H9 (cell line): ENCODE results near the gene RAI1. TPM values are rescaled to one million over a fixed set of nuclear protein-coding genes. Genes with fewer than 3 reads are reported as not detected.
A peak's percentile ranks its signal among the peaks of the same experiment; 100 is the strongest.

Source experiments
- DNase-seq: peaks from one replicate; pipeline ENCODE4 v3.0.0-alpha.2; 2017
- H2AFZ ChIP-seq: one replicate; pipeline ENCODE4 v1.6.1; 2013; ENCODE audit warnings: mild to moderate bottlenecking, low read length, control low read depth, moderate library complexity
- H2AK5ac ChIP-seq: 2 replicates; pipeline ENCODE4 v1.6.1; 2013; ENCODE audit warnings: low read length, control low read depth, mixed read lengths; ENCODE audit not compliant: insufficient read length
- H2BK120ac ChIP-seq: one replicate; pipeline ENCODE4 v1.6.1; 2013; ENCODE audit warnings: low read depth, mild to moderate bottlenecking, low read length, control low read depth, inconsistent platforms; ENCODE audit not compliant: poor library complexity, severe bottlenecking
- H2BK12ac ChIP-seq: 2 replicates; pipeline ENCODE4 v1.6.1; 2013; ENCODE audit warnings: low read length, control low read depth, mixed read lengths, low read depth; ENCODE audit not compliant: insufficient read length
- H2BK15ac ChIP-seq: 2 replicates; pipeline ENCODE4 v1.6.1; 2013; ENCODE audit warnings: low read depth, low read length, control low read depth
- H2BK20ac ChIP-seq: one replicate; pipeline ENCODE4 v1.6.1; 2013; ENCODE audit warnings: low read depth, mild to moderate bottlenecking, low read length, control low read depth, inconsistent platforms; ENCODE audit not compliant: poor library complexity, severe bottlenecking
- H2BK5ac ChIP-seq: 2 replicates; pipeline ENCODE4 v1.6.1; 2013; ENCODE audit warnings: low read length, control low read depth, mixed read lengths; ENCODE audit not compliant: insufficient read length
- H3K14ac ChIP-seq: 2 replicates; pipeline ENCODE4 v1.6.1; 2013; ENCODE audit warnings: low read length, control low read depth; ENCODE audit not compliant: insufficient read depth
- H3K18ac ChIP-seq: 2 replicates; pipeline ENCODE4 v1.6.1; 2013; ENCODE audit warnings: low read depth, mild to moderate bottlenecking, mixed read lengths, low read length, control low read depth; ENCODE audit not compliant: insufficient read length
- H3K23ac ChIP-seq: 2 replicates; pipeline ENCODE4 v1.6.1; 2013; ENCODE audit warnings: low read length, control low read depth, mixed read lengths, low read depth; ENCODE audit not compliant: insufficient read length
- H3K23me2 ChIP-seq: 2 replicates; pipeline ENCODE4 v1.6.1; 2013; ENCODE audit warnings: low read depth, mild to moderate bottlenecking, mixed read lengths, low read length, control low read depth; ENCODE audit not compliant: insufficient read length, poor library complexity, severe bottlenecking
- H3K27ac ChIP-seq: 2 replicates; pipeline ENCODE4 v1.5.1; 2013; ENCODE audit warnings: low read length, control low read depth, mixed read lengths, low read depth; ENCODE audit not compliant: insufficient read length
- H3K27me3 ChIP-seq: 2 replicates; pipeline ENCODE4 v1.6.1; 2013; ENCODE audit warnings: low read length, control low read depth, inconsistent platforms; ENCODE audit not compliant: insufficient read depth
- H3K4ac ChIP-seq: 2 replicates; pipeline ENCODE4 v1.6.1; 2013; ENCODE audit warnings: low read depth, mild to moderate bottlenecking, control low read depth, inconsistent platforms, low read length, moderate library complexity
- H3K4me1 ChIP-seq: 2 replicates; pipeline ENCODE4 v1.6.1; 2013; ENCODE audit warnings: low read length, control low read depth, inconsistent platforms; ENCODE audit not compliant: insufficient read depth
- H3K4me2 ChIP-seq: 2 replicates; pipeline ENCODE4 v1.6.1; 2013; ENCODE audit warnings: low read length, control low read depth, mixed read lengths; ENCODE audit not compliant: insufficient read length, insufficient read depth
- H3K56ac ChIP-seq: 2 replicates; pipeline ENCODE4 v1.6.1; 2013; ENCODE audit warnings: low read depth, mild to moderate bottlenecking, mixed read lengths, low read length, control low read depth; ENCODE audit not compliant: insufficient read length
- H3K79me1 ChIP-seq: 2 replicates; pipeline ENCODE4 v1.6.1; 2013; ENCODE audit warnings: low read depth, mild to moderate bottlenecking, moderate library complexity, low read length, control low read depth, inconsistent platforms; ENCODE audit not compliant: insufficient read depth, poor library complexity, severe bottlenecking
- H3K79me2 ChIP-seq: 2 replicates; pipeline ENCODE4 v1.6.1; 2013; ENCODE audit warnings: low read length, control low read depth, inconsistent platforms; ENCODE audit not compliant: insufficient read depth
- H3K9ac ChIP-seq: 2 replicates; pipeline ENCODE4 v1.6.1; 2013; ENCODE audit warnings: low read length, control low read depth, mixed read lengths; ENCODE audit not compliant: insufficient read length; ENCODE audit errors: extremely low read depth
- H3K9me3 ChIP-seq: one replicate; pipeline ENCODE4 v1.6.1; 2013; ENCODE audit warnings: low read depth, low read length, inconsistent platforms; ENCODE audit not compliant: control insufficient read depth
- H3T11ph ChIP-seq: one replicate; pipeline ENCODE4 v1.6.1; 2013; ENCODE audit warnings: mild to moderate bottlenecking, low read length, control low read depth, inconsistent platforms
- H4K20me1 ChIP-seq: one replicate; pipeline ENCODE4 v1.6.1; 2013; ENCODE audit not compliant: control insufficient read depth, insufficient read length, insufficient read depth
- H4K5ac ChIP-seq: 2 replicates; pipeline ENCODE4 v1.6.1; 2013; ENCODE audit warnings: low read depth, mild to moderate bottlenecking, mixed read lengths, low read length, control low read depth; ENCODE audit not compliant: insufficient read length
- H4K8ac ChIP-seq: replicated peaks from 2 replicates; pipeline ENCODE4 v1.6.1; 2013; ENCODE audit warnings: low read length, control low read depth, mixed read lengths, low read depth; ENCODE audit not compliant: insufficient read length
- H4K91ac ChIP-seq: 2 replicates; pipeline ENCODE4 v1.6.1; 2013; ENCODE audit warnings: low read depth, mild to moderate bottlenecking, moderate library complexity, mixed read lengths, low read length, control low read depth; ENCODE audit not compliant: insufficient read length
- H3K27ac Mint-ChIP-seq, 3 experiments: 2 replicates in 2 of 3; 3 replicates in 1 of 3; pipeline ENCODE4 v1.8.0; 2020 to 2021; ENCODE audit warnings: mixed read lengths in 3 of 3, mild to moderate bottlenecking in 1 of 3, moderate library complexity in 1 of 3
- H3K27me3 Mint-ChIP-seq: 2 replicates; pipeline ENCODE4 v1.8.0; 2021; ENCODE audit warnings: low read depth, mild to moderate bottlenecking, moderate library complexity, mixed read lengths
- H3K36me3 Mint-ChIP-seq, 3 experiments: 2 replicates in 2 of 3; 3 replicates in 1 of 3; pipeline ENCODE4 v1.8.0; 2020 to 2021; ENCODE audit warnings: low read depth in 3 of 3, mixed read lengths in 3 of 3; ENCODE audit not compliant: insufficient read depth in 1 of 3
- H3K4me1 Mint-ChIP-seq, 2 experiments: 2 replicates each; pipeline ENCODE4 v1.8.0; 2020; ENCODE audit warnings: mixed read lengths in 2 of 2
- H3K4me3 Mint-ChIP-seq, 2 experiments: 2 replicates in 1 of 2; 3 replicates in 1 of 2; pipeline ENCODE4 v1.8.0; 2020 to 2021; ENCODE audit warnings: mild to moderate bottlenecking in 2 of 2, mixed read lengths in 2 of 2, moderate library complexity in 1 of 2
- H3K9me3 Mint-ChIP-seq, 2 experiments: 2 replicates in 1 of 2; 3 replicates in 1 of 2; pipeline ENCODE4 v1.8.0; 2020; ENCODE audit warnings: mild to moderate bottlenecking in 2 of 2, mixed read lengths in 2 of 2, moderate library complexity in 1 of 2
- CTCF ChIP-seq: fragments of 200-600 bp; sonication (generic); conservative IDR thresholded peaks from 3 replicates; pipeline ENCODE4 v1.8.0; 2021; ENCODE audit warnings: antibody characterized with exemption, mild to moderate bottlenecking
- WGBS: extraction: QIAGEN DNeasy Blood & Tissue Kit; methylation state at CpG from one replicate; pipeline ENCODE4 v1.1.7; 2013; ENCODE audit warnings: missing lambda C conversion rate, low lambda C conversion rate, mixed read lengths; ENCODE audit not compliant: insufficient read length; ENCODE audit errors: extremely low coverage; 5-methylcytosine and 5-hydroxymethylcytosine counted together
- total RNA-seq: library from RNA; stranded (reverse); gene quantifications from 2 replicates; pipeline ENCODE4 v1.2.1, GENCODE V29; 2021

Gene RAI1
- total RNA-seq, 1 experiment from 2014 or later = 1.5 TPM

GRCh38 chr17:17804007-17804406 is 122.7 kb downstream of the RAI1 start:
- H3K27ac Mint-ChIP-seq = peak overlapping the region in 1 of 3 experiments; percentile 63; a peak in 1 of 7 replicates

More at GRCh38 chr17:17804007-17804406, 122.7 kb downstream of the RAI1 start:
- H4K8ac ChIP-seq = no peak overlapping the region
- H3K23ac ChIP-seq = no peak overlapping the region
- no peak overlapping the region for H2BK120ac ChIP-seq
- H4K5ac ChIP-seq = no peak overlapping the region
- no peak overlapping the region for H3K4me2 ChIP-seq
- no peak overlapping the region for H3K18ac ChIP-seq
- H2BK12ac ChIP-seq = no peak overlapping the region
- no peak overlapping the region for H2BK20ac ChIP-seq
- peaks cover 5% of the 10 kb centered on the region; the same call in 1 of the 2 replicates for H3K27me3 ChIP-seq
- DNase-seq = no peak
- no peak overlapping the region for H4K91ac ChIP-seq
- no peaks in the 10 kb centered on the region for H3K9me3 ChIP-seq
- no peak overlapping the region for H3K4ac ChIP-seq
- Mint-ChIP-seq H3K27me3 (peaks cover 50% of the 10 kb centered on the region), H3K4me3 (no peak overlapping the region), H3K9me3 (no peaks in the 10 kb centered on the region), H3K36me3 (no peaks in the 10 kb centered on the region; a peak in 2 of 7 replicates), H3K4me1 (peaks cover 15 to 30% of the 10 kb centered on the region in 2 experiments)
- H3K4me1 ChIP-seq = no peaks in the 10 kb centered on the region
- no peak overlapping the region; the same call in 1 of the 2 replicates for H3K14ac ChIP-seq
- H3K79me2 ChIP-seq = no peaks in the 10 kb centered on the region
- no peak for TF ChIP-seq CTCF
- H2BK5ac ChIP-seq = no peak overlapping the region
- H3K79me1 ChIP-seq = no peaks in the 10 kb centered on the region
- no peak overlapping the region for H3K27ac ChIP-seq
- H3K9ac ChIP-seq = no peak overlapping the region
- no peak overlapping the region for H3T11ph ChIP-seq
- H3K23me2 ChIP-seq = no peaks in the 10 kb centered on the region
- H2AFZ ChIP-seq = no peak overlapping the region
- no peaks in the 10 kb centered on the region for H4K20me1 ChIP-seq
- WGBS = no CpG with 5 or more reads among the region's 3 CpGs
- H2BK15ac ChIP-seq = no peak overlapping the region
- no peak overlapping the region for H2AK5ac ChIP-seq
- no peak overlapping the region for H3K56ac ChIP-seq
